Panc1 (cell line): Measurements from ENCODE around the gene PEX19.

ENCODE experiments used
- POLR2AphosphoS5 ChIP-seq: IDR thresholded peaks from 2 replicates; pipeline ENCODE4 v1.6.1; 2012; ENCODE audit warnings: mild to moderate bottlenecking, low read depth, low read length, moderate library complexity
- REST ChIP-seq, 2 experiments: IDR thresholded peaks; 2 replicates each; pipeline ENCODE4 v1.6.1; 2011 to 2012; ENCODE audit warnings: low read depth in 2 of 2, control low read depth in 1 of 2, low read length in 1 of 2, mild to moderate bottlenecking in 1 of 2, moderate library complexity in 1 of 2; ENCODE audit not compliant: insufficient read depth in 1 of 2
- SIN3A ChIP-seq: IDR thresholded peaks from 2 replicates; pipeline ENCODE4 v1.6.1; 2012; ENCODE audit warnings: low read depth, mild to moderate bottlenecking, low read length, moderate library complexity, borderline replicate concordance; ENCODE audit not compliant: insufficient read depth
- TF ChIP-seq, protein P1 (sequence below): fragments of 450-650 bp; IDR thresholded peaks from 2 replicates; pipeline ENCODE4 v1.5.1; 2017; ENCODE audit warnings: mild to moderate bottlenecking

GRCh38 chr1:160307118-160307791 is 22.3 kb upstream of the PEX19 start:
- TF ChIP-seq REST (IDR thresholded peaks at IDR 0.05; ENCODE audit: insufficient read depth in 1 of 2, low read depth in 2 of 2, low read length in 1 of 2) (no peak), POLR2AphosphoS5 (no peak), SIN3A (no peak)
- TF ChIP-seq, protein P1, sequence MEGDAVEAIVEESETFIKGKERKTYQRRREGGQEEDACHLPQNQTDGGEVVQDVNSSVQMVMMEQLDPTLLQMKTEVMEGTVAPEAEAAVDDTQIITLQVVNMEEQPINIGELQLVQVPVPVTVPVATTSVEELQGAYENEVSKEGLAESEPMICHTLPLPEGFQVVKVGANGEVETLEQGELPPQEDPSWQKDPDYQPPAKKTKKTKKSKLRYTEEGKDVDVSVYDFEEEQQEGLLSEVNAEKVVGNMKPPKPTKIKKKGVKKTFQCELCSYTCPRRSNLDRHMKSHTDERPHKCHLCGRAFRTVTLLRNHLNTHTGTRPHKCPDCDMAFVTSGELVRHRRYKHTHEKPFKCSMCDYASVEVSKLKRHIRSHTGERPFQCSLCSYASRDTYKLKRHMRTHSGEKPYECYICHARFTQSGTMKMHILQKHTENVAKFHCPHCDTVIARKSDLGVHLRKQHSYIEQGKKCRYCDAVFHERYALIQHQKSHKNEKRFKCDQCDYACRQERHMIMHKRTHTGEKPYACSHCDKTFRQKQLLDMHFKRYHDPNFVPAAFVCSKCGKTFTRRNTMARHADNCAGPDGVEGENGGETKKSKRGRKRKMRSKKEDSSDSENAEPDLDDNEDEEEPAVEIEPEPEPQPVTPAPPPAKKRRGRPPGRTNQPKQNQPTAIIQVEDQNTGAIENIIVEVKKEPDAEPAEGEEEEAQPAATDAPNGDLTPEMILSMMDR, result no peak
